ENCODE data around the gene MSRB1. TPM values are rescaled to one million over a fixed set of nuclear protein-coding genes. Genes with fewer than 3 reads are reported as not detected.

The MSRB1 gene
- total and polyA plus RNA-seq, 9 of the 15 experiments (the other 6 are each of a cell fraction or from before 2014, with no cell fraction given), result 5.4 to 33.7 (median 25.7) TPM

GRCh38 chr16:1963806-1964505 is 21.0 kb upstream of the MSRB1 start (continued):
- TF ChIP-seq CTCF (IDR thresholded peaks at IDR 0.05 in 2 of 3, conservative IDR thresholded peaks at IDR 0.05 in 1 of 3; ENCODE audit: insufficient read depth in 2 of 3, low read depth in 1 of 3, low read length in 3 of 3), result peak in 1 of 3 experiments; percentile 7; a peak in 1 of 6 replicates
- no peak for TF ChIP-seq FOXP1 (CRISPR knock-in tag; IDR thresholded peaks at IDR 0.05)
- no peak for TF ChIP-seq NFIC (IDR thresholded peaks at IDR 0.05)
- TF ChIP-seq TCF7 (IDR thresholded peaks at IDR 0.05; ENCODE audit: borderline replicate concordance), result no peak
- no peak for TF ChIP-seq ZNF507 (tag; conservative IDR thresholded peaks at IDR 0.05)
- TF ChIP-seq MGA (IDR thresholded peaks at IDR 0.05), result no peak
- no peak for TF ChIP-seq ATF3 (IDR thresholded peaks at IDR 0.05)
- peak; percentile 83 for TF ChIP-seq ATF3 (CRISPR knock-in tag; conservative IDR thresholded peaks at IDR 0.05)
- TF ChIP-seq NFE2 (IDR thresholded peaks at IDR 0.05; ENCODE audit: low read depth), result no peak
- TF ChIP-seq RFX1 (IDR thresholded peaks at IDR 0.05), result no peak
- TF ChIP-seq TFE3 (CRISPR knock-in tag; IDR thresholded peaks at IDR 0.05), result no peak
